HG02981 (cell line): Measurements from ENCODE around the gene ITGB7.

Source experiments
- ATAC-seq: cut with Tn5 transposase; IDR thresholded peaks from one replicate; pipeline ENCODE4 v1.9.1; 2021; ENCODE audit warnings: mild to moderate bottlenecking, moderate library complexity; ENCODE audit not compliant: unreplicated experiment

Gene ITGB7

DNA sequence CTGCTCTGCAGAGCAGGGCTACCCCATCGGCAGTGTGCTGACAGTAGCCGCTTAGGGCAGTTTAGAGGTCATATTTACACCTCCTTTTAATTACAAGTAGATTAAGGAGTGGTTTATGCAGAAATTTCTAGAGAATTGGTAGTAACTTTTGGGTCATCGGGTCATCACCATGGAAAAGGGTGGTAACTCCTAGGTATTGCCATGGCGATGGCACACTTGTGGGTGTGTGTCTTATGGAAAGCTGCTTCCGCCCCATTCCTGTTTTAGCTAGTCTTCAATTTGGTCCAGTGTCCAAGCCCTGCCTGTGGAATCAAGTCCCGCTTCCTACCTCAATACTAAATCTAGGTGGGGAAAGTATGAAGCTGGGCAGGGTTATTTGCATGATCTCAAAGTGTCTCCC is 56.0 kb downstream of the ITGB7 start:
- no peak for ATAC-seq

DNA sequence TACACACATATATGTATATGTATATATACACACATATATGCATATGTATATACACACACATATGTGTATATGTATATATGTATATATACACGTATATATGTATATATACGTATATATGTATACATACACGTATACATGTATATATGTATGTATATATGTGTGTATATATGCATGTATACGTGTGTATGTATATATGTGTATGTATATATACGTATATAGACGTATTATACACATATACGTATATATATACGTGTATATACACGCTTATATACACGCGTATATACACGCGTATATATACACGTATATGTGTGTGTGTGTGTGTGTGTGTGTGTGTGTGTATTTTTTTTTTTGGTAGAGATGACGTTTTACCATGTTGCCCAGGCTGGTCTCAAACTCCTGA is 59.4 kb downstream of the ITGB7 start:
- no peak for ATAC-seq

DNA sequence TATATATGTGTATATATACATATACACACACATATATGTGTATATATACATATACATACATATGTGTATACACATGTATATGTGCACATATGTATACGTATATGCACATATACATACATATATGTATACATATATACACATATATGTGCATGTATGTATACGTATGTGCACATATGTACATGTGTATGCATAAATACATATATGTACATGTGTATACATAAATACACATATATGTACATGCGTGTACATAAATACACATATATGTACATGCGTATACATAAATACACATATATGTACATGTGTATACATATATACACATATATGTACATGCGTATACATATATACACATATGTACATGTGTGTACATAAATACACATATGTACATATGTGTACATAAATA is 59.9 kb downstream of the ITGB7 start:
- no peak for ATAC-seq

DNA sequence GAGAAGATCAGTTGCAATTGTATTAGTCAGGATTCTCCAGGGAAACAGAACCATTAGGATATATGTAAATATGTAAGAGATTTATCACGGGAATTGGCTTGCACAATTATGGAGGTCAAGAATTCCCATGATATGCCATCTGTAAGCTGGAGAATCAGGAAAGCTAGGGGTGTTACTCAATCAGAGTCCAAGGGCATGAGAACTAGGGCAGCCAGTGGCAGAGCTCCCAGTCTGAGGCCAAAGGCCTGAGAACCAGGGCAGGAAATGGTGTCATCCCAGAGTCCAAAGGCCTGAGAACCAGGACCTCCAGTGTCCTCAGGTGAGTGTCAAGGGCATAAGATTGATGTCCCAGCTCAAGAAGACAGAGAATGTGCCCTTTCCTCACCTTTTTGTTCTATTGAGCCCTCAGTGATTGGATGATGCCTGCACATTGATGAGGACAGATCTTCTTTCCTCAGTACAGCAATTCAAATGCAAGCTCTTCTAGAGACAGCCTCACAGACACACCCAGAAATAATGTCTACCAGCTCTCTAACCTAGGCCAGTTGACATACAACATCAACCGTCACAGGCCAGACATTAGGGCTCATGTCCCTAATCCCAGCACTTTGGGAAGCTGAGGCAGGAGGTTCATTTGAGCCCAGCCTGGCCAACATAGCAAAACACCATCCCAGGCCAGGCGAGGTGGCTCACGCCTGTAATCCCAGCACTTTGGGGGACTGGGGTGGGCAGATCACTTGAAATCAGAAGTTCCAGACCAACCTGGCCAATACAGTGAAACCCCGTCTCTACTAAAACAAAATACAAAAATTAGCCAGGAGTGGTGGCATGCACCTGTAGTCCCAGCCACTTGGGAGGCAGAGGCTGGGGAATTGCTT is 61.4 kb downstream of the ITGB7 start:
- no peak for ATAC-seq

DNA sequence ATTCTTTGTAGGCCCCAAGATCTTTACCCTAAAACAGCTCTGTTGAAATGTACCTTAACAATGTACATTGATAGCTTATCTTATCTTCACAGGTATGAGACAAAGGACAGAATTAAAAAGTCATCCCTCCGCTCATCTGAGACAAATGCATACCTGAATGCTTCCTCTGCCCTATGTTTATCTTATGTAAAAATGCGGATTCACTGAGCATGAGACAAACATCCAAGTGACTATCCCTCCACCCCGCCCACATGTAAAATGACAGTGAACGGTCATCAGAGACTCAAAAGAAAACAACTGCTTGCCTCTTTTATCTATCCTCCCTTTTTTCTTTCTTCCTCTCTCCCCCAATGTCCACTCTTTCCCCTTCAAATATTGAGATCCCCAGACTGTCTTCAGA is 63.7 kb downstream of the ITGB7 start:
- no peak for ATAC-seq
